GM13976 (cell line): Measurements from ENCODE around the gene ABHD17C.
A peak's percentile ranks its signal among the peaks of the same experiment; 100 is the strongest.

ENCODE experiments used
- DNase-seq: peaks from one replicate; pipeline ENCODE4 v3.0.0; 2012; ENCODE audit warnings: low spot score
- in situ Hi-C: fragments of 300-500 bp; cut with MboI; formaldehyde crosslinking; loops from one replicate; pipeline ENCODE4 v1.12.0; 2022; ENCODE audit warnings: low sequenced_read_pairs, mixed read lengths, inconsistent platforms; ENCODE audit not compliant: unreplicated experiment
- TF ChIP-seq, protein P1 (sequence below): IDR thresholded peaks from 2 replicates; pipeline ENCODE4 v1.5.1; 2012; ENCODE audit warnings: borderline replicate concordance, mild to moderate bottlenecking; ENCODE audit not compliant: insufficient read depth; ENCODE audit errors: extremely low read depth, missing control alignments, control extremely low read depth

Gene ABHD17C

DNA sequence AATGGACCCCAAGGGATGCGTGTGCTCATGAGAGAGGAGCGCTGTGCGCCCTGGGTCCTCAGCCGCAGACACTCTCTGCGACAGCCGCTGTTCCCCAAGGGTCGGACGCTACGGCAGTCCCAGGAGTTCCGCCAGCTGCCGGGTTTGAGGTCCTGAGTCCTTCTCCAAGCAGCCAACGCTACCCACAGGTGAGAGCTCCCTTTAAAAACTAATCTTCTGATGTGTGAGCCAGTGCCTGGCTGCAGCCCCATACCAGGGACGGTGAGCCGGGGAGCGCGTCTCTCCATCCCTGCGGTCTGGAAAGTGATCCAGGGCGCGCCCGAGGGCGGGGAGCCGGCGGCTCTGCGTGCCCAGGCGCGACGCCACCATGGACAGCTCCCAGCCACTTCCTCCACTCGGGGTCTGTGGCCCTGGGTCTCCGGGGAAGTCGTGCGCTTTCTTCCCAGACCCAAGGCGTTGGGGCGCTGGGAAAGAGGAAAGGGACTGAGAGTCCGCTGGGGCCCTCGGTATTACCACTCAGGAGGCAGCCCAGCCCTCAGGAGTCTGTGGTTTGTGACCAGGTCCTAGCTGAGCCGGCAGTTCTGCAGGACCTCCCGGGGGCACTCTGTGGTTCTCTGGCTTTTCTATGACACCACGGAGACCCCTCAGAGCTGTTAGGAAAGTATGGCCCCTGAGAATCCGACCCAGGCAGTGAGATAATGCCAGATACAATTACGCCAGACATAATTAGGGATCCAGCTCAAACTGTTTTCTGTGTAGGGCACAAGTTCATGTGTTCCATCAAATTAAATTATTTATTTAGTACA, 85.5 kb downstream of the ABHD17C start:
- DNase-seq = peak; percentile 38
- in situ Hi-C loops = loop anchor here (25.0 kb wide), 2 partner anchors 182 to 482 kb away; no protein-coding TSS in a partner anchor
- TF ChIP-seq, protein P1, sequence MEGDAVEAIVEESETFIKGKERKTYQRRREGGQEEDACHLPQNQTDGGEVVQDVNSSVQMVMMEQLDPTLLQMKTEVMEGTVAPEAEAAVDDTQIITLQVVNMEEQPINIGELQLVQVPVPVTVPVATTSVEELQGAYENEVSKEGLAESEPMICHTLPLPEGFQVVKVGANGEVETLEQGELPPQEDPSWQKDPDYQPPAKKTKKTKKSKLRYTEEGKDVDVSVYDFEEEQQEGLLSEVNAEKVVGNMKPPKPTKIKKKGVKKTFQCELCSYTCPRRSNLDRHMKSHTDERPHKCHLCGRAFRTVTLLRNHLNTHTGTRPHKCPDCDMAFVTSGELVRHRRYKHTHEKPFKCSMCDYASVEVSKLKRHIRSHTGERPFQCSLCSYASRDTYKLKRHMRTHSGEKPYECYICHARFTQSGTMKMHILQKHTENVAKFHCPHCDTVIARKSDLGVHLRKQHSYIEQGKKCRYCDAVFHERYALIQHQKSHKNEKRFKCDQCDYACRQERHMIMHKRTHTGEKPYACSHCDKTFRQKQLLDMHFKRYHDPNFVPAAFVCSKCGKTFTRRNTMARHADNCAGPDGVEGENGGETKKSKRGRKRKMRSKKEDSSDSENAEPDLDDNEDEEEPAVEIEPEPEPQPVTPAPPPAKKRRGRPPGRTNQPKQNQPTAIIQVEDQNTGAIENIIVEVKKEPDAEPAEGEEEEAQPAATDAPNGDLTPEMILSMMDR = no peak

DNA sequence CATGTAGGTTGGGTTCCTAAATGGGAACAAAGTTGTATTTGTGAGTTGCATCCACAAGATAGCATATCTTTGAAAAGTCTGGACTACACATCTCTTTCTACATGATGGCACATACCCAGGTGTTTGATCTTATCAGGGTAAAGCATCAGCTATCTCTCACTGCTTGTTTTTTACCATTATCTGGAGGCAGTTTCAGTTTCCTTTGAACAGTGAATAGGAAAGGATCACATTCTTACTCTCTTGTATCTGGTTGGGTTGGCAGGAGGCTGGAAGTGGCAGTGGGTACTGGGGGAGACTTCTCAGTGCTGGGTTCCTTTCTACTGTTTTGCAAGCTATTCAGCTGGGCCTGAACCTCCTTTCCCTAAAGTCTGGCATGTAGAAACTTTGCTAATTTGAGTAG, 88.2 kb downstream of the ABHD17C start:
- in situ Hi-C loops = loop anchor here (25.0 kb wide), 2 partner anchors 179 to 479 kb away; no protein-coding TSS in a partner anchor
- TF ChIP-seq, protein P1 = no peak
- DNase-seq = no peak

DNA sequence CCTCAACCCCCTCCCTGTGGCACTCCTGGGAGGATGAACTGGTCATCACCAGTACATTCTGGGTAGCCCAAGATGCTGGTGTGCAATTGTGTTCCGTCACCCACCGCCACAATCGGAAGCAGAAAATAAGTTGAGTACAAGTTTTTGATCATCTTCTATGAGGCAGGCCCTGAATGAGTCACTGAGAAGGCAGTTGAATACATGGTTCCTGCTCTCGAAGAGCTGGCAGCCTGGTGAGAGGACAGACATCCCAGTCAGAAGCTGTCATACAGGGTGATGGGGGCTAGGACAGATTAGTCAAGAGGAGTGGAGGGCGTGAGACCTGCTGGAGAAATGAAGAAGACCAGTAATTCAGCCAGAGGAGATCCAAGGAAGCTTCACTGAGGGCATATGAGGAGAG, 90.2 kb downstream of the ABHD17C start:
- TF ChIP-seq, protein P1 = no peak
- DNase-seq = no peak
- in situ Hi-C loops = loop anchor here (25.0 kb wide), 2 partner anchors 177 to 477 kb away; no protein-coding TSS in a partner anchor

DNA sequence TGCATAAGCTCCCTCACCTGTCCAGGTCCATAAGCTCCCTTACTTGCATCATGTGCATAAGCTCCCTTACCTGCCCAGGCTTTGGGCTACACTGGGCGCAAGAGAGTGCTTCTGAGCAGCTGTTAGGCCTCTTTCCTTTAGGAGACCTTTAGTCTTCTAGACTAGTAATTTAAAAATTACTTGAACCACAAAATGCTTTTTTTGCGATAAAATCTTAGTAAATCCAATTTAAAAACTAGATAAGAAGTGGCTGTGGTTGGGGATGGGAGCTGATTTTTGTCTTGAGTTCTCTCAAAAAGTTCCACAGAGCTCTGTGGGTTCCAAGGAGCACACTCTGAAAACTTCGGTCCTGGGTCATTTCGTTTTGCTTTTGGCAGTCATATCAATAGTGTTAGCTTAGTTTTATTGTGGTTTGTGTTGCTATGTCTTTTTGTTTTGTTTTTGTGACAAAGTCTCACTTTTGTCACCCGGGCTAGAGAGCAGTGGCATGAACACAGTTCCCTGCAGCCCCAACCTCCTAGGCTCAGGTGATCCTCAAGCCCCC, 90.8 kb downstream of the ABHD17C start:
- DNase-seq = no peak
- TF ChIP-seq, protein P1 = no peak
- in situ Hi-C loops = loop anchor here (25.0 kb wide), 2 partner anchors 176 to 476 kb away; no protein-coding TSS in a partner anchor

DNA sequence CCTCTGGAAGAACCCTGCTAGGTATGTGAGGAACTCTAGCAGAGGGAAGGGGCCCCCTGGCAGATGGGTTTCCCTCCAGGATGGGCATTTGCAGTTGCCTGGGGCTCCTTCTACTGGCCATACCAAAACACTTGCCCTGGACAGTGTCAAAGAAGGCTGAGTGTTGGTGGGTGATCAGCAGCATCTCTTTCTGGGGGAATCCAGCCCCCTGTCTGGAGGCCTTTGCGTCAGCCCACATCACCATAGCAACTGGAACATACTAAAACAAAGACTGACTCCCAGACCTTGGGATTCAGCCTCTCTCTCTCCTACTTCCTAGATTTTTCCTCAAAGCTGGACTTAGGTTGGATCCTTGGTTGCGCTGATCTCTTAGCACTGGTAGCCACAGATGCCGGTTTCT, 92.2 kb downstream of the ABHD17C start:
- in situ Hi-C loops = loop anchor here (25.0 kb wide), 2 partner anchors 175 to 475 kb away; no protein-coding TSS in a partner anchor
- no peak for DNase-seq
- TF ChIP-seq, protein P1 = no peak

DNA sequence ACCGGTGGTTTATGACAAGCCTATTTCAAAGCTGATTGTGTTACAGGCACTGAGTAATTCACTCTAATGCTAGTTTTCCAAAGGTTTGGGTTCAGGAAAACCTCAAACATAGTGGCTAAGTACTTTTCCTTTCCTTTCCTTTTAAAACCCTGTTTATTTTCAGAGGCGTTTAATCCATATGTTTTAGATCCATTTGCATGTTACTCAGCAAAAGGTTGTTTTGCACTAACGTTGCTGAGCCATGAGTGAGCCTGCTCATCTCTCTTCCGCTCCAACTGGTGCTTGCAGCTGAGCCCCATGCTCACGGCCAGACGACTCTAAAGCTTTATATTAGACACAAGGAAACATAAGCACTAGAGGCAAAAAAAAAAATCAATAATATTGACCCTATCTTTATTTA, 93.4 kb downstream of the ABHD17C start:
- TF ChIP-seq, protein P1 = no peak
- in situ Hi-C loops = loop anchor here (25.0 kb wide), 2 partner anchors 174 to 474 kb away; no protein-coding TSS in a partner anchor
- no peak for DNase-seq
